K562 (cell line): Measurements from ENCODE around the gene C7orf57. TPM values are rescaled to one million over a fixed set of nuclear protein-coding genes. Genes with fewer than 3 reads are reported as not detected.
"Not testable (repeated sequence)": the region's sequence is repeated elsewhere in the genome, so short reads cannot be mapped to it uniquely, and the experiment has no call there.

Experiments
- ATAC-seq: fragments of 200-7000 bp; cut with Tn5 transposase; 3 replicates; pipeline ENCODE4 v1.9.1; 2020; ENCODE audit warnings: moderate library complexity
- BruUV-seq: library from RNA; stranded (reverse); fragments of 400-500 nt; replicated peaks from 2 replicates; lab custom pipeline; 2021; lab: Mats Ljungman, UMichigan
- CTCF ChIA-PET: fragments of 300-600 bp; formaldehyde crosslinking; extraction: SDS; loops from one replicate; lab custom pipeline; 2021; ENCODE audit warnings: low intra/inter-chr PET ratio; lab: Yijun Ruan, JAX
- POLR2A ChIA-PET: fragments of 300-600, 350-650 bp; sonication (Branson Sonifier 250); formaldehyde crosslinking; extraction: SDS; loops from one replicate; lab custom pipeline; 2021; ENCODE audit warnings: antibody characterized with exemption, inconsistent platforms; lab: Yijun Ruan, JAX
- DNase-seq, 4 experiments: peaks; one replicate each; pipeline versions ENCODE4 v3.0.0 to v3.0.0-alpha.2; 2011 to 2018; ENCODE audit warnings: low spot score in 3 of 4, mixed read lengths in 3 of 4; ENCODE audit errors: extremely low read depth in 1 of 4
- FAIRE-seq: peaks from 2 replicates; lab custom pipeline; 2011; peaks lifted over from hg19 to GRCh38; lab: Jason Lieb, UNC
- H2AFZ ChIP-seq: 2 replicates; pipeline ENCODE4 v1.6.0; 2011; ENCODE audit warnings: low read depth, low read length, control low read depth, inconsistent platforms
- H3K27ac ChIP-seq: fragments of 200-600 bp; 3 replicates; pipeline ENCODE4 v1.8.0; 2011; ENCODE audit warnings: low read depth, mild to moderate bottlenecking, control low read depth, inconsistent platforms, low read length, moderate library complexity, mixed read lengths; ENCODE audit errors: extremely low read depth
- H3K27me3 ChIP-seq, 2 experiments: fragments of 300-600 bp in 1 of 2; 2 replicates in 1 of 2; 3 replicates in 1 of 2; pipeline versions ENCODE4 v1.6.0 to v1.8.0; 2011; ENCODE audit warnings: inconsistent platforms in 2 of 2, low read length in 2 of 2, mild to moderate bottlenecking in 1 of 2, mixed read lengths in 1 of 2, moderate library complexity in 1 of 2; ENCODE audit not compliant: control insufficient read depth in 2 of 2, insufficient read depth in 2 of 2
- H3K36me3 ChIP-seq: fragments of 300-600 bp; 3 replicates; pipeline ENCODE4 v1.8.0; 2011; ENCODE audit warnings: mild to moderate bottlenecking, low read length, inconsistent platforms; ENCODE audit not compliant: control insufficient read depth, insufficient read depth
- H3K4me1 ChIP-seq, 2 experiments: fragments of 200-600 bp in 1 of 2; replicated peaks in 1 of 2; 2 replicates in 1 of 2; 3 replicates in 1 of 2; pipeline versions ENCODE4 v1.5.1 to v1.8.0; 2011; ENCODE audit warnings: inconsistent platforms in 2 of 2, low read length in 2 of 2, mild to moderate bottlenecking in 1 of 2, mixed read lengths in 1 of 2, moderate library complexity in 1 of 2; ENCODE audit not compliant: control insufficient read depth in 2 of 2, insufficient read depth in 2 of 2
- H3K4me2 ChIP-seq: 2 replicates; pipeline ENCODE4 v1.6.1; 2011; ENCODE audit warnings: low read length, control low read depth, inconsistent platforms, mixed read lengths; ENCODE audit not compliant: insufficient read depth
- H3K4me3 ChIP-seq: fragments of 200-600 bp; sonication (generic), shearing (Covaris generic); 2 replicates; pipeline ENCODE4 v1.5.1; 2016; ENCODE audit warnings: control low read depth, inconsistent platforms
- H3K79me2 ChIP-seq: fragments of 200-600 bp; 3 replicates; pipeline ENCODE4 v1.8.0; 2011; ENCODE audit warnings: low read length, inconsistent platforms; ENCODE audit not compliant: control insufficient read depth, insufficient read depth
- H3K9ac ChIP-seq, 2 experiments: 2 replicates each; pipeline versions ENCODE4 v1.6.0 to v1.6.1; 2011; ENCODE audit warnings: low read depth in 2 of 2, low read length in 2 of 2, control low read depth in 1 of 2, inconsistent platforms in 1 of 2, mild to moderate bottlenecking in 1 of 2, mixed read lengths in 1 of 2; ENCODE audit not compliant: insufficient read depth in 1 of 2
- H3K9me1 ChIP-seq: one replicate; pipeline ENCODE4 v1.6.0; 2011; ENCODE audit warnings: inconsistent platforms, mild to moderate bottlenecking, low read length, moderate library complexity; ENCODE audit not compliant: control insufficient read depth, insufficient read depth
- H3K9me3 ChIP-seq: replicated peaks from 2 replicates; pipeline ENCODE4 v1.5.1; 2011; ENCODE audit warnings: low read depth, low read length, inconsistent platforms; ENCODE audit not compliant: control insufficient read depth, insufficient read depth
- H4K20me1 ChIP-seq: replicated peaks from 2 replicates; pipeline ENCODE4 v1.6.1; 2011; ENCODE audit warnings: low read length, inconsistent platforms, mixed read lengths; ENCODE audit not compliant: control insufficient read depth, insufficient read depth
- CREBBP ChIP-seq: IDR thresholded peaks from one replicate; pipeline ENCODE4 v1.6.1; 2012; ENCODE audit warnings: low read depth, mild to moderate bottlenecking, control low read depth, inconsistent platforms, low read length
- DIDO1 ChIP-seq: fragments of 450-650 bp; IDR thresholded peaks from 2 replicates; pipeline ENCODE4 v1.6.1; 2016; ENCODE audit warnings: low read depth, missing biosample characterization, missing genetic modification characterization
- FOSL1 ChIP-seq: fragments of 200-800 bp; sonication (Bioruptor generic); conservative IDR thresholded peaks from 2 replicates; pipeline ENCODE4 v1.6.1; 2016; ENCODE audit warnings: missing genetic modification characterization, missing compliant biosample characterization
- FOXP1 ChIP-seq: sonication (generic); formaldehyde crosslinking; IDR thresholded peaks from 2 replicates; pipeline ENCODE4 v1.8.0; 2022; ENCODE audit warnings: mild to moderate bottlenecking, missing genetic modification reagents
- HSF4 ChIP-seq: fragments of 250-450 bp; sonication (Bioruptor Pico); IDR thresholded peaks from 2 replicates; pipeline ENCODE4 v2.1.2; 2022; ENCODE audit warnings: mild to moderate bottlenecking, moderate library complexity, borderline replicate concordance
- LCOR ChIP-seq: sonication (generic); formaldehyde crosslinking; IDR thresholded peaks from 2 replicates; pipeline ENCODE4 v1.8.0; 2022; ENCODE audit warnings: mild to moderate bottlenecking, missing genetic modification reagents
- MEF2D ChIP-seq: conservative IDR thresholded peaks from 2 replicates; pipeline ENCODE4 v1.6.1; 2016; ENCODE audit warnings: low read depth, missing genetic modification characterization, missing compliant biosample characterization
- NR1H2 ChIP-seq: sonication (generic); formaldehyde crosslinking; IDR thresholded peaks from 2 replicates; pipeline ENCODE4 v1.4.0; 2020; ENCODE audit warnings: mild to moderate bottlenecking, missing genetic modification reagents
- PYGO2 ChIP-seq: fragments of 450-650 bp; IDR thresholded peaks from 2 replicates; pipeline ENCODE4 v1.6.1; 2016; ENCODE audit warnings: mild to moderate bottlenecking, missing genetic modification characterization, moderate library complexity, missing compliant biosample characterization
- TGIF2 ChIP-seq: sonication (generic); formaldehyde crosslinking; IDR thresholded peaks from 2 replicates; pipeline ENCODE4 v1.8.1; 2022; ENCODE audit warnings: mild to moderate bottlenecking, missing genetic modification reagents, moderate library complexity
- ZFX ChIP-seq: sonication (generic); formaldehyde crosslinking; IDR thresholded peaks from 2 replicates; pipeline ENCODE4 v1.8.0; 2022; ENCODE audit warnings: mild to moderate bottlenecking, missing genetic modification reagents, moderate library complexity
- ZHX1 ChIP-seq: fragments of 150-350 bp; conservative IDR thresholded peaks from 2 replicates; pipeline ENCODE4 v1.6.1; 2014; ENCODE audit warnings: low read length
- ZNF764 ChIP-seq: fragments of 250-450 bp; sonication (Bioruptor Pico); IDR thresholded peaks from 2 replicates; pipeline ENCODE4 v1.4.0; 2020; ENCODE audit warnings: low read depth, mild to moderate bottlenecking, moderate library complexity
- WGBS: fragments of 100-300 bp; shearing (Covaris generic); methylation state at CpG from one replicate; pipeline ENCODE4 v1.1.6; 2016; ENCODE audit warnings: low coverage, mixed read lengths; ENCODE audit not compliant: insufficient coverage; ENCODE audit errors: missing lambda C conversion rate; 5-methylcytosine and 5-hydroxymethylcytosine counted together
- in situ Hi-C: fragments of 300-500 bp; cut with MboI; formaldehyde crosslinking; loops from 4 replicates; pipeline ENCODE4 v1.15.0; 2018; ENCODE audit warnings: inconsistent platforms, mixed read lengths
- intact Hi-C: fragments of 100-400 bp; cut with micrococcal nuclease; formaldehyde crosslinking; loops from 2 replicates; pipeline ENCODE4 v1.14.2; 2022
- polyA plus RNA-seq, 8 experiments: library from polyadenylated mRNA; depleted of rRNA in 4 of 8; stranded (reverse) in 5 of 8; unstranded in 3 of 8; fragments of >200 nt; fragmentation: Nextera tagmentation in 2 of 8; fragmentation: Illumina TruSeq in 1 of 8; extraction: Ambion mirVana in 2 of 8; extraction: Trizol in 1 of 8; gene quantifications; 2 replicates each; pipeline versions ENCODE4 v1.2.1 to v1.2.3, GENCODE V29; 2011 to 2014; ENCODE audit warnings: inconsistent platforms in 1 of 8, missing spikeins in 1 of 8
- total RNA-seq, 7 experiments: library from RNA; depleted of rRNA in 6 of 7; stranded (reverse); fragments of >200 nt in 6 of 7; fragmentation: Illumina TruSeq in 2 of 7; extraction: Trizol in 2 of 7; gene quantifications; 2 replicates each; pipeline versions ENCODE4 v1.2.1 to v1.2.3, GENCODE V29; 2011 to 2021; ENCODE audit warnings: low replicate concordance in 1 of 7

Gene C7orf57
- total and polyA plus RNA-seq, 9 of the 15 experiments (the other 6 are each of a cell fraction or from before 2014, with no cell fraction given) = not detected

- intact Hi-C loops, H3K9ac ChIP-seq, H3K79me2 ChIP-seq, ATAC-seq, FAIRE-seq, H3K9me1 ChIP-seq, H3K36me3 ChIP-seq, H3K9me3 ChIP-seq, DNase-seq, H4K20me1 ChIP-seq, POLR2A ChIA-PET, H3K4me1 ChIP-seq, H3K4me3 ChIP-seq, CTCF ChIA-PET, H2AFZ ChIP-seq, BruUV-seq, in situ Hi-C loops, H3K27me3 ChIP-seq, H3K27ac ChIP-seq, H3K4me2 ChIP-seq: not testable (repeated sequence)
- WGBS = 15% methylated on average over 13 of the region's 13 CpGs
- TF ChIP-seq MEF2D (tag) (peak; percentile 75; the same call in 1 of the 2 replicates), FOSL1 (tag) (0 out of 2 replicates have a peak, but pooled peaks have one; percentile 20)
These were observed 35.2 kb upstream of the C7orf57 start for GRCh38 chr7:48000164-48000563.

GRCh38 chr7:48004032-48004431 is 31.3 kb upstream of the C7orf57 start:
- Histone ChIP-seq H2AFZ (no peak overlapping the region), H3K9ac (no peak overlapping the region), H4K20me1 (no peaks in the 10 kb centered on the region; the same call in 1 of the 2 replicates), H3K9me3 (no peaks in the 10 kb centered on the region), H3K4me3 (no peak overlapping the region), H3K36me3 (no peaks in the 10 kb centered on the region), H3K27me3 (peaks cover 6 to 13% of the 10 kb centered on the region in 2 experiments; a peak in 3 of 5 replicates), H3K27ac (no peak overlapping the region), H3K4me2 (no peak overlapping the region), H3K4me1 (no peaks in the 10 kb centered on the region), H3K9me1 (no peaks in the 10 kb centered on the region), H3K79me2 (no peaks in the 10 kb centered on the region)
- ChIA-PET CTCF (no interaction called here), POLR2A (no interaction called here)
- ATAC-seq (no peak), DNase-seq (no peak), FAIRE-seq (no peak)
- 0% methylated on average over 2 of the region's 2 CpGs for WGBS
- BruUV-seq = no TSS peak
- in situ Hi-C loops = no loop called here
- intact Hi-C loops = no loop called here
- TF ChIP-seq TGIF2 (no peak), ZHX1 (no peak), PYGO2 (tag) (no peak), DIDO1 (tag) (no peak), ZNF764 (CRISPR knock-in tag) (no peak), CREBBP (no peak), ZFX (CRISPR knock-in tag) (no peak), FOXP1 (CRISPR knock-in tag) (no peak), HSF4 (CRISPR knock-in tag) (no peak), NR1H2 (CRISPR knock-in tag) (no peak), LCOR (CRISPR knock-in tag) (no peak)
